NCI-H1436 (cell line): ENCODE results near the gene COL23A1.
"Not testable (repeated sequence)": the region's sequence is repeated elsewhere in the genome, so short reads cannot be mapped to it uniquely, and the experiment has no call there.

Experiments used
- DNase-seq: peaks from one replicate; lab custom pipeline; 2025; lab: John Stamatoyannopoulos, UW

The COL23A1 gene

GRCh38 chr5:178239626-178240301, 350.4 kb downstream of the COL23A1 start:
- not testable (repeated sequence) for DNase-seq

GRCh38 chr5:178238711-178239592, 351.2 kb downstream of the COL23A1 start:
- DNase-seq, result no peak

GRCh38 chr5:178238313-178238635, 351.9 kb downstream of the COL23A1 start:
- no peak for DNase-seq

- no peak for DNase-seq
These were observed 352.5 kb downstream of the COL23A1 start for GRCh38 chr5:178237431-178238312.

- no peak for DNase-seq
These were observed 353.5 kb downstream of the COL23A1 start for GRCh38 chr5:178236679-178237078.

GRCh38 chr5:178236126-178236525, 354.1 kb downstream of the COL23A1 start:
- no peak for DNase-seq

GRCh38 chr5:178235588-178235974, 354.6 kb downstream of the COL23A1 start:
- DNase-seq, result no peak

GRCh38 chr5:178234750-178235587, 355.2 kb downstream of the COL23A1 start:
- no peak for DNase-seq

GRCh38 chr5:178234121-178234749, 356.0 kb downstream of the COL23A1 start:
- no peak for DNase-seq

GRCh38 chr5:178232920-178233429, 357.2 kb downstream of the COL23A1 start:
- DNase-seq, result no peak

GRCh38 chr5:178232124-178232919, 357.9 kb downstream of the COL23A1 start, which contains the start of gene PHYKPL:
PHYKPL (minus strand) TSS chr5:178232802; CDS start chr5:178232550, 252 bp downstream.
- DNase-seq, result no peak

GRCh38 chr5:178231539-178232123, 358.6 kb downstream of the COL23A1 start:
- DNase-seq, result no peak

GRCh38 chr5:178230879-178231538, 359.2 kb downstream of the COL23A1 start:
- no peak for DNase-seq

GRCh38 chr5:178229861-178230260, 360.3 kb downstream of the COL23A1 start:
- no peak for DNase-seq

- not testable (repeated sequence) for DNase-seq
These were observed 361.1 kb downstream of the COL23A1 start for GRCh38 chr5:178229111-178229510.

- no peak for DNase-seq
These were observed 361.6 kb downstream of the COL23A1 start for GRCh38 chr5:178228609-178229008.

GRCh38 chr5:178227929-178228328, 362.3 kb downstream of the COL23A1 start:
- no peak for DNase-seq

- no peak for DNase-seq
These were observed 363.0 kb downstream of the COL23A1 start for GRCh38 chr5:178227138-178227659.

GRCh38 chr5:178225174-178225573, 365.0 kb downstream of the COL23A1 start:
- DNase-seq, result no peak
